CD4-positive, alpha-beta T cell treated with Interferon alpha-2 for 1 hour (primary cell): ENCODE measurements around the gene PCDHGC3.
A peak's percentile ranks its signal among the peaks of the same experiment; 100 is the strongest.

ENCODE experiments used
- DNase-seq, 2 donors: peaks; one replicate each; pipeline ENCODE4 v3.0.0-alpha.2; 2020 to 2022

PCDHGC3 gene

DNA sequence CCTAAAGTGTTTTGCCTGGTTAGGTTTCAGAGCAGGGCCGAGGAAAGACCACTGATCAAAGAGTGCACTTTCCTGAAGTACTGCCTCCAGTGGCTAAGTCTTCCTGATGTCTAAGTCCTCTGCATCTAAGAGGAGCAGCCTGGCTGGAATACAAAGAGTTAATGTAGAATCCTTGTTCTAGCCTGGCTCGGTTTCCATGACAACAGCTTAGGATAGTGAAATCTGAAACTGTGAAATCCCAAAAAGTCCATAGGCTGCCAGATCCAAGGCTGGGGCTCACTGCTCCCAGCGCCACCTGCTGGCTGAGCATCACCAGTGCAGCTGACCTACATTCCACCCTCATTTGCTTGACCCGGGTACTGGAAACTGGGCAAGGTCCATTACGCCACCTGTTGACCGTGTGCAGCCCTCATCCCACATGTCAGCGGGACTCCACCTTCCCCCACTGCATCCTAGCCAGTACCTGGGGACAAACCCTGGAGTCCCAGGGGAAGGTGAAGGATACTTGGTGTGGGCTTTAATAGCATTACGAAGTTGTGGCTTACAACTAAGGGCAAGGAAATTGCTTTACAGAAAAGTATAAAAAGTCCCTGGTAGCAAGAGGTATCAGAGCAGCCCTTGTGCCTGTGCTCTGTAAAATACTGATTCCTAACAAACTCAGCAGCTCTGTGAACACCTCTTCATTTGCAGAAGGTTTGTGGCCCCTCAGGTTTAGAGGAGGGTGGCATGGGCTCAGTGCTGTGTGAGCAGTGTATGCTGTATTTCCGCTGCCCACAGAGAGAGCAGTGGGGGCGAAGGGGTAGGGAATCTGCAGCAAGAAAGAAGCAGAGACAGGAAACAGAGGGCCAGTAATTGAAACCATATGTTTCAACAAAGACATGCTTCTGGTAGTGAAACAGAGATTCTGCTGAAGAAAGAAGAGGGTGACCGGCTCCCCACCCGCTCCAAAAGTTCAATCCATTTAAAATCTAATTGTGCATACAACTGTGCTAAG lies 49.1 kb downstream of the PCDHGC3 start:
- DNase-seq = peak; percentile 57 to 66

DNA sequence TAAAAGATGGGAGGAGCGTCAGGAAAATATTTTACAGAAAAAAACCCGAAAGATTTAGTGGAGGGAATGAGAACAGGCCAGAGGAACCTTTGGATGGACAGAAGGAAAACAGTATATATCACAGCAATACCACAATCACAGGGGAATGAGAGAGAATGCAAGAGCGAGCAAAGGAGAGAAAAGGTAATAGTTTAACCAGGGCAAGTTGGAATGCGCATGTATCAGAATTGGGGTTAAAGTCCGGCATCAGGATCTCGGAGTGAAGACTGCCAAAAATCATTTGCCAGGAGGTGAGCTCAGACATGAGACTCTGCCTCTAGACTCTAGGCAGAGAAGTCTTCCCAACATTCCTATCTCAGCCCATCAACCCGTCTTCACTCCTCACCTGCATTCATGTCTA lies 49.9 kb downstream of the PCDHGC3 start:
- no peak for DNase-seq

DNA sequence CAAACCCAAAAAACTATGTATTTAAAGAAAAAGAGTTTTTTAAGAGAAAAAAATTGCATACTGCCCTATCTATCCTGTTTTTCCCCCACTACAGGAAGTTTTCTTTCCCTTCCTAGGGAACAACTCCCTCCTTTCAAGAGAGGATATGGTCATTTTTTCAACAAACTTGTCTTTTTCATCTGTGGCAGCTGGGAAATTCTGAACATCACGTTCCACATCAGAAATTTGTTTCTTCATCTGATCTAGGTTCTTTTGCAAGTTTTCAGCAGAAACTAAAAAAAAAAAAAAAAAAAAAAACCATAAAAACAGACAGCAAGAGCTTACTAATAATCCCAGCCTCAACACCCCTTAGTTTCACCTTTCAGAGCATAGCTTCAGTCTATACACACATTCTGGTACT lies 51.7 kb downstream of the PCDHGC3 start:
- no peak for DNase-seq
